CMK (cell line): Measurements from ENCODE around the gene TES.

ENCODE experiments used
- DNase-seq: peaks from one replicate; pipeline ENCODE4 v3.0.0-alpha.2; 2010; ENCODE audit warnings: low read depth

Gene TES

DNA sequence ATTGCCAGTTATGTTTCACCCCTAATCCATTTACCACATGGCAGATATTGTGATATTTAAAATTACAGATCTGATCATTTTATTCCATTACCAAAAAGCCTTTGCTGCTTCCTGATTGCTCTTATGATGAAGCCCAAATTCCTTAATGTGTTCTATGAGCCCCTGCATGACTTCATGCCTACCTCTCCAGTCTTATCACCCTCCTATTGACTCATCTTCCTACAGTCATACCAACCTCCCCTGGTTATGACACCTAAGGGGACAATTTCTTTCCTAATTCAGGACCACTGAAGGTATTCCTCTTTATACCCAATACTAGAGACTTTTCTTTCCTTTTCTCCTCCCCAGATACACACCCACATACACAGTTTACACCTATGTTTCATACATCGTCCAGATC, 36.0 kb downstream of the TES start:
- DNase-seq, result no peak

GRCh38 chr7:116249969-116250553, 39.7 kb downstream of the TES start:
- peak; percentile 17 for DNase-seq

GRCh38 chr7:116251675-116252074, 41.3 kb downstream of the TES start:
- no peak for DNase-seq

- DNase-seq, result no peak
Observed at GRCh38 chr7:116252249-116252648, 41.9 kb downstream of the TES start.

- DNase-seq, result no peak
Observed at GRCh38 chr7:116257156-116257555, 46.8 kb downstream of the TES start.

DNA sequence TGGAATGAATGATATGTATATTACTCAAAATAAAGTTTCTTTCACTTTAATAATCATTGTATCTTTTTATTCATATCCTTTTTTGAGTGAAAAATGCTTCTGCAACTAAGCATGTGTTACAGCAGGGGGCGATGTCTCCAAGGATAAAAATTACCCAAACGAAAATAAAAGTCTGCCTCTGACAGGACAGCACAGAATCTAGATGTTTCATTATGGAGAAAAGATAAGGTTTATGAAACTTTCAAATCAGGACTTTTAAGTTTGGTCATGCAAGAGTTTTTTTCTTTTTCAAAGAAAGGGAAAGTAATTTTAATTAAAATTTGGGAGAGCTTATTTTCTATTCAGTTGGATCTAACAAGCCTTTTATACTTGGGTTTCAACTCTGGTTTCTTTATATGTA, 48.4 kb downstream of the TES start:
- peak; percentile 20 for DNase-seq

GRCh38 chr7:116259156-116259870, 49.0 kb downstream of the TES start:
- no peak for DNase-seq

GRCh38 chr7:116259871-116260440, 49.6 kb downstream of the TES start:
- DNase-seq, result no peak

DNA sequence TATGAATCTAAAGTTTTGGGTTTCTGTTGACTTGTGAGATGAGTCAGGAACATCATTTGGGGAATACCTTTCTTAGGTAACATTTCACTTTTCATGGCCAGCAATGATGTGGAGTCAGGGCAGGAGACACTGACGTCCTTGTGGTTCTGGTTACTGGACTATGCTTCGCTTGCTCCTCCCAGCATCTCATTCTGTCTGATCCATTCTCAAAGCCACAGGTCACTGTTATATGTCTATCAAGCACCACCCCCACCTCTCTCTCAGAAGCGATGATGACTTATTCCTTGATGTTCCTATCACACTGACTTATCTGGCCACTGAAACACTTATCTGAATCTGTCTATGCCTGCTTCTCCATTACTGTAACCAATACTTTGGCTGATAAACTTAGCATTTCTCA, 51.6 kb downstream of the TES start:
- DNase-seq, result no peak

GRCh38 chr7:116265881-116266280, 55.5 kb downstream of the TES start:
- DNase-seq, result no peak

GRCh38 chr7:116269466-116269865, 59.1 kb downstream of the TES start:
- no peak for DNase-seq

DNA sequence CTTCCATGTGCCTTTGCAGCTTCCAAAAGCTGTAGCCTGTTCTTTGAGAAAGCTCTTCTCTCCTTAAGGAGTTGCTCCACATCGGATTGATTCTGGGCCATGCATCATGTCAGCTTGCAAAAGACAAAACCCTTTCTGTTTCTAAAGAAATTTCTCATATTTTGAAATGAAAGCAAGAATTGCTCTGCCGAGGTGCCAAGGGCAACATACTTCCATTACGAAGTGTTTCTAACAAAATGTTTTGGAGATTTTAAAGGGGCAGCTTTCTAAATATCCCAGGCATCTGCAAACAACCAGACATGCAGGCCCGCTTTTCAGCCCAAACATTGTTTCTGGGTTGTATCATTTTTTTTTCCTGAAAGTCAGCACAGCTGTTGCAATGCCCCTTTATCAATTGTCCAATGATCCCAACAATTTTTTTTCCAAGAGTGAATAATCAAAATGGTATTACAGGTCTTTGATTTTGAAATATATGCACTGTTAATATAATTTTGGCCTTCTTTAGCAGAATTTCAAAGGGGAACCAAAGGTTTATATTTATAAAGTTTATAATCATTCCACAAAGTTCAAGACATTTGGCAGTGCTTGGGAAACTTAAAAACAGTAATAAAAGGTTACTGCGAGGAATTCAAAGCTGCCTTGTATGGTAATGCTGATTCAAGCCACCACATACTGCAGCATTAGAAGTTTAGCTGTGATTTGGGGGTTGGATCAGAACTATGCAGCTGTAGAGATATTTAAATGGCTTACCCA, 61.0 kb downstream of the TES start:
- no peak for DNase-seq

DNA sequence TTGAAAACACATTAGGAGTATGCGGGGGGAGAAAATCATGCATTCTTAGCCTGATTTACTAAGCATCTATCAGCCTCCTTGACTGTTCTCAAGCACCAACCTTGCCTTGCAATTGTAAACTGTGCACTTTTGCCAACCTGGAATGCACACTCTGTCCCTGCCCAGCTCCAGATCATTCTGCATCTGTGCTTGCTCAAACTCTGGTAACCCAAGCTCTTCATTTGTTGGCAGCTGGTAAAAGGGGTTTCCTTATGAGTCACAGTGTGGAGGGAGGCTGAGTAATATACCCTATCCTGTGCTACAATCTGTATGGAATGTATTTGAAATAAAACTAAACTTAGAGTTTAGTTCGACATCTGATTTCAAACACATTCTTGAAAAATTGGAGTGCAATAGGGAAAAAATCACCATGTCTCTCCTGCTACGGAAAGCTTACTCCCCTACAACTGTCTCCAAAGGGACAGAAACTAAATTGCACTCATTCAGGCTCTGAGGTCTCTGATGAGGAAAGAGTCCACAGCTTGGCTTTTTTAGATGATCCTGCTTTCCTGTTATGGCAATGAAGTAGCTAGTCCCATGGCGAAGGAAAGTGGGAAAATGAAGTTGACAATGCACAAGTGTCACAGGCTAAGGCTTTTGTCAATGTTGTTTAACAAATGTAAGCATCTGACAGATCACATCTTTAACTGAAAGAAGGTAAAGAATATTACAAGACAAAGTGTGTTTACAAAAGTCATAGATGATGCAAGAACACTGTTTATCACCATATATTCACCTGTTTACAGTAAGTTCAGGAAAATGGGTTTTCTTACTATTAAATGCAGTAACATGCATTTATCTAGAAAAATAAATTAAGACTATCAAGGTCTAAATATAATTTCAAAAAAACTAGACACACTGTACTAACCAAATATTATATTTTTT, 61.9 kb downstream of the TES start:
- no peak for DNase-seq

- no peak for DNase-seq
Observed at GRCh38 chr7:116273283-116273917, 63.1 kb downstream of the TES start.

GRCh38 chr7:116273918-116274301, 63.6 kb downstream of the TES start:
- no peak for DNase-seq

DNA sequence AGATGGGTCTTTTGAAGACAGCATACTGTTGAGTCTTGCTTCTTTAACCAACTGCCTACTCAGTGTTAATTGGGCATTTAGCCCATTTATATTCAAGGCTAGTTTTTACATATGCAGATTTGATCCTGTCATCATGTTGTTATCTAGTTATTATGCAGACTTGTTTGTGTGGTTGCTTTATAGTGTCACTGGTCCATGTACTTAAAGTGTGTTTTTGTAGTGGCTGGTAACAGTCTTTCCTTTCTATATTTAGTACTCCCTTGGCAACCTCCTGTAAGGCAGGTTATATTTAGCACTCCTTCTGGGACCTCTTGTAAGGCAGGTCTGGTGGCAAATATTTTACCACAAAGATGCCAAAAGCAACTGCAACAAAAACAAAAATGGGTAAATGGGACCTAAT, 66.7 kb downstream of the TES start:
- DNase-seq, result no peak

DNA sequence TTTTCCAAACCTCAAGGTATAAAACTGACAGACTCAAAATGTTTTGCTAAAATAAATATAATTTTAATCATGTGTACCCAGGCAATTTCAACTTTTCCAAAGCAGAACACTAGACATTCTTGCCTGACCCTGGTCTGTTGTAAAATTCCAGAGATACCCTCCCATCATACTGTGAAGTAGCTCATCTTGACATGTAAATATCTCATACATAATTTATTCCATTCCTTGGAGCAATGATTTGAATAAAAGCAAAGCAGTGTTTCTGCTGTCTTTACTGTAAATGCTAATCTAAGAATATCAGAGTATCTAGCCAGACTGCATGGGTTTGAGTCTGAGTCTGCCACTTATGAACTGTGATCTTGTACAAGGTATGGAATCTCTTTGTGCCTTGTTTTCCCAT, 68.9 kb downstream of the TES start:
- DNase-seq, result no peak

DNA sequence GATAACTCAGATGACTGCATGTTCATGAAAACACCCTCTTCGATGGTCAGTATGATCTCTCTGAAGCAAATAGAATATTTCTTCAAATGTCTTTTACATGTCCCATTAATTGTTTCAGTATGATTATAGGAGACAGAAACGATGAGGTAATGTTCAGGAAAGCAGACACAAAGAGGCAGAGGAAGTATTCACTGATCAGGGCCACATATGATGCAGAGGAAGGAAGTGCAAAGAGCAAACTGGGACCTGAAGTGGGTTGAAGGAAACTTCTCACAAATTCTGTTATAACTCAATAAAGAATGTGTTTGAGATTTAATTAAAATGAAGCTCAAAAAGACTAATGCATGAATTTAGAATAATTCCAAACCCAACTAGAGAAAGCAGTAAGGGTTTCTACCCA, 70.5 kb downstream of the TES start:
- DNase-seq, result no peak

GRCh38 chr7:116283595-116284204, 73.4 kb downstream of the TES start:
- DNase-seq, result no peak

GRCh38 chr7:116284390-116284789, 74.1 kb downstream of the TES start:
- DNase-seq, result no peak

- no peak for DNase-seq
Observed at GRCh38 chr7:116285252-116285651, 74.9 kb downstream of the TES start.
